ENCODE data around the gene BRINP1.

BRINP1 gene

GRCh38 chr9:119218293-119218692 lies 150.9 kb downstream of the BRINP1 start:
- H3K4me3 ChIP-seq (ENCODE audit: control insufficient read depth, low read depth, low read length) = no peak overlapping the region
- TF ChIP-seq CTCF (conservative IDR thresholded peaks at IDR 0.05; ENCODE audit: control insufficient read depth, insufficient read depth, low read depth, low read length) = no peak
- no peak for DNase-seq (ENCODE audit: low read depth)

- H3K4me3 ChIP-seq (ENCODE audit: control insufficient read depth, low read depth, low read length) = no peak overlapping the region
- no peak for TF ChIP-seq CTCF (conservative IDR thresholded peaks at IDR 0.05; ENCODE audit: control insufficient read depth, insufficient read depth, low read depth, low read length)
- no peak for DNase-seq (ENCODE audit: low read depth)
These were observed 152.4 kb downstream of the BRINP1 start for GRCh38 chr9:119216651-119217331.

GRCh38 chr9:119215651-119216050 lies 153.6 kb downstream of the BRINP1 start:
- no peak for TF ChIP-seq CTCF (conservative IDR thresholded peaks at IDR 0.05; ENCODE audit: control insufficient read depth, insufficient read depth, low read depth, low read length)

GRCh38 chr9:119213471-119213870 lies 155.8 kb downstream of the BRINP1 start:
- no peak for DNase-seq (ENCODE audit: low read depth)
- no peak overlapping the region for H3K4me3 ChIP-seq (ENCODE audit: control insufficient read depth, low read depth, low read length)
- no peak for TF ChIP-seq CTCF (conservative IDR thresholded peaks at IDR 0.05; ENCODE audit: control insufficient read depth, insufficient read depth, low read depth, low read length)

More at GRCh38 chr9:119215651-119216050, 153.6 kb downstream of the BRINP1 start:
- no peak overlapping the region for H3K4me3 ChIP-seq (ENCODE audit: control insufficient read depth, low read depth, low read length)
- no peak for DNase-seq (ENCODE audit: low read depth)

- no peak overlapping the region for H3K4me3 ChIP-seq (ENCODE audit: control insufficient read depth, low read depth, low read length)
- no peak for TF ChIP-seq CTCF (conservative IDR thresholded peaks at IDR 0.05; ENCODE audit: control insufficient read depth, insufficient read depth, low read depth, low read length)
- no peak for DNase-seq (ENCODE audit: low read depth)
These were observed 171.2 kb downstream of the BRINP1 start for GRCh38 chr9:119197893-119198607.

- H3K4me3 ChIP-seq (ENCODE audit: control insufficient read depth, low read depth, low read length) = no peak overlapping the region
- DNase-seq (ENCODE audit: low read depth) = no peak
- no peak for TF ChIP-seq CTCF (conservative IDR thresholded peaks at IDR 0.05; ENCODE audit: control insufficient read depth, insufficient read depth, low read depth, low read length)
These were observed 173.7 kb downstream of the BRINP1 start for GRCh38 chr9:119195521-119195920.

Measured in fibroblast of mammary gland (primary cell).